WI38 (cell line): ENCODE results near the gene GTF2H3.
"Not testable (repeated sequence)": the region's sequence is repeated elsewhere in the genome, so short reads cannot be mapped to it uniquely, and the experiment has no call there.

Experiments
- H3K4me3 ChIP-seq: 2 replicates; pipeline ENCODE4 v1.5.1; 2011; ENCODE audit warnings: low read depth, mild to moderate bottlenecking, control low read depth, low read length
- CTCF ChIP-seq: IDR thresholded peaks from 2 replicates; pipeline ENCODE4 v1.5.1; 2012; ENCODE audit warnings: low read depth, mild to moderate bottlenecking, control low read depth, low read length

The GTF2H3 gene

GRCh38 chr12:123601602-123602489, 31.8 kb upstream of the GTF2H3 start, which contains the start of gene DDX55:
Gene DDX55, plus strand, starts transcription at chr12:123602099. Its CDS starts 50 bp downstream, at chr12:123602149.
- H3K4me3 ChIP-seq, result peak within 1 kb of the TSS; percentile 93
- peak; percentile 46 for TF ChIP-seq CTCF

- TF ChIP-seq CTCF, result no peak
- peak overlapping the region; percentile 93 for H3K4me3 ChIP-seq
Observed at GRCh38 chr12:123602651-123603195, 30.9 kb upstream of the GTF2H3 start.

- H3K4me3 ChIP-seq, result not testable (repeated sequence)
Observed at GRCh38 chr12:123603495-123603894, 30.1 kb upstream of the GTF2H3 start.

GRCh38 chr12:123607756-123608155, 25.9 kb upstream of the GTF2H3 start:
- TF ChIP-seq CTCF, result no peak
- H3K4me3 ChIP-seq, result no peak overlapping the region

GRCh38 chr12:123608182-123608581, 25.4 kb upstream of the GTF2H3 start:
- no peak overlapping the region for H3K4me3 ChIP-seq
- TF ChIP-seq CTCF, result no peak

- no peak for TF ChIP-seq CTCF
- H3K4me3 ChIP-seq, result no peak overlapping the region
Observed at GRCh38 chr12:123614110-123614509, 19.5 kb upstream of the GTF2H3 start.

- no peak for TF ChIP-seq CTCF
- H3K4me3 ChIP-seq, result no peak overlapping the region
Observed at GRCh38 chr12:123614531-123614930, 19.1 kb upstream of the GTF2H3 start.

- no peak overlapping the region for H3K4me3 ChIP-seq
- no peak for TF ChIP-seq CTCF
Observed at GRCh38 chr12:123617144-123617543, 16.5 kb upstream of the GTF2H3 start.
